PC-3 (cell line): Measurements from ENCODE around the gene SNX19.

ENCODE experiments used
- CTCF ChIP-seq: fragments of 300-600 bp; sonication (generic); conservative IDR thresholded peaks from 2 replicates; pipeline ENCODE4 v1.5.1; 2017; ENCODE audit warnings: antibody characterized with exemption, low read depth, mild to moderate bottlenecking, low read length
- EZH2phosphoT487 ChIP-seq: fragments of 300-600 bp; sonication (generic); IDR thresholded peaks from 2 replicates; pipeline ENCODE4 v1.6.1; 2018; ENCODE audit warnings: mild to moderate bottlenecking, antibody characterized with exemption, low read length, borderline replicate concordance

DNA sequence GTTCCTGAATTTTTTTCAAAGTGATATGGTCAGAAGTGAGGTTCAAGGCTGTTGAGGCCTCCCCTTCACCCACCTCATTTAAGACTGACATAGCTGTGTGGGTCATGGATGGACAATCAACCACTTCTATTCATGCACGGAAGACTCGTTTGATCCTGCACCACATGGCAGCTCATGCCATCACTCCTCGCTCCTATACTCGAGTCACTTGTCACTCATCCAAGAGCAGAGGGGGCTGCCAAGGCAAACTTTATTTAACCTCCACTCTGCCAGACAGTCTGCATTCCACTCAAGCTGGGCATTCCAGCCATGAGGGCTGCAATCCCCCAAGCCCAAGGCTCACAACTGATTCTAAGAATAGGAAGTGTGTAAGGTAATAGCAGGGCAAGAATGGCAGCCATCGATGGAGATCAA is 34.1 kb downstream of the SNX19 start:
- TF ChIP-seq CTCF (no peak), EZH2phosphoT487 (no peak)
